Measurements from ENCODE around the gene SERPINI1.

DNA sequence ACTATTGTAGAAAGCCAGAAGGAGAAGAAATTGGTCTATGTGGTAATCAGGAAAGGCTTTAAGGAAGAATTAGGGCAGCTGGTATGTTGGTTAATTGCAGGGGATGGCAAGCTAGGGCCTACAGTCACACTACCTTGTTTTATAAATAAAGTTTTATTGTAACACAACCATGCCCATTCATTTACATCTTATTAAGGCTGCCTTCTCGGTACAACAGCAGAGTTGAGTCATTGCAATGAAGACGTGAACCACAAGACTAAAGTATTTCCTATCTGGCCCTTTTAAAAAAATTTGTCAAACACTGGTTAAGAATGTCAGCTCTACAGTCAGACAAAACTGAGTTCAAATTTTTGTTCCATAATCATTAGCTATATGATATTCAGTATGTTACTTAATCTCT lies 8.3 kb downstream of the SERPINI1 start:
- no peak for TF ChIP-seq EZH2 (IDR thresholded peaks at IDR 0.05; ENCODE audit: insufficient read depth, poor library complexity, severe bottlenecking)
- TF ChIP-seq EZH2phosphoT487 (IDR thresholded peaks at IDR 0.05; ENCODE audit: insufficient read depth, low read depth): no peak

Measured in GM23248 (cell line).